ENCODE data around the gene HOXA9.

- TF ChIP-seq ZBTB33 (IDR thresholded peaks at IDR 0.05) (no peak), CTCF (IDR thresholded peaks at IDR 0.05 in 2 of 3, conservative IDR thresholded peaks at IDR 0.05 in 1 of 3; ENCODE audit: control insufficient read depth in 2 of 3, extremely low read depth in 1 of 3, insufficient read depth in 1 of 3, low read depth in 3 of 3, low read length in 3 of 3) (no peak)
These were observed 39.5 kb upstream of the HOXA9 start for GRCh38 chr7:27204851-27205322.

Measured in GM12878 (cell line).